HepG2 (cell line): ENCODE measurements around the gene NSD1. TPM values are rescaled to one million over a fixed set of nuclear protein-coding genes. Genes with fewer than 3 reads are reported as not detected.
A peak's percentile ranks its signal among the peaks of the same experiment; 100 is the strongest.

Experiments
- GTF2F1 ChIP-seq: fragments of 150-350 bp; IDR thresholded peaks from 2 replicates; pipeline ENCODE4 v1.6.1; 2014; ENCODE audit warnings: low read length
- HHEX ChIP-seq: IDR thresholded peaks from 2 replicates; pipeline ENCODE4 v1.6.1; 2016; ENCODE audit warnings: control low read depth
- KLF6 ChIP-seq: IDR thresholded peaks from 2 replicates; pipeline ENCODE4 v1.8.0; 2016; ENCODE audit warnings: missing biosample characterization, missing genetic modification reagents
- MAZ ChIP-seq, 2 experiments: sonication (generic) in 1 of 2; formaldehyde crosslinking in 1 of 2; IDR thresholded peaks; 2 replicates each; pipeline versions ENCODE4 v1.5.0 to v1.6.1; 2012 to 2020; ENCODE audit warnings: low read depth in 2 of 2, mild to moderate bottlenecking in 2 of 2, borderline replicate concordance in 1 of 2, improper control_type of control experiment in 1 of 2, low read length in 1 of 2, missing genetic modification reagents in 1 of 2, moderate library complexity in 1 of 2
- MBNL3 ChIP-seq: fragments of 250-450 bp; sonication (Bioruptor Pico); conservative IDR thresholded peaks from 2 replicates; pipeline ENCODE4 v1.8.0; 2022; ENCODE audit warnings: mild to moderate bottlenecking, inconsistent platforms
- MTF2 ChIP-seq: sonication (generic); formaldehyde crosslinking; IDR thresholded peaks from 2 replicates; pipeline ENCODE4 v1.5.0; 2020; ENCODE audit warnings: missing genetic modification reagents, borderline replicate concordance
- NFYB ChIP-seq: sonication (generic); formaldehyde crosslinking; IDR thresholded peaks from 2 replicates; pipeline ENCODE4 v1.4.0; 2020; ENCODE audit warnings: missing genetic modification reagents
- NPAS2 ChIP-seq: sonication (generic); formaldehyde crosslinking; IDR thresholded peaks from 2 replicates; pipeline ENCODE4 v1.8.0; 2022; ENCODE audit warnings: mild to moderate bottlenecking, missing genetic modification reagents, borderline replicate concordance
- NR2C2 ChIP-seq: sonication (generic); formaldehyde crosslinking; IDR thresholded peaks from 2 replicates; pipeline ENCODE4 v1.4.0; 2020; ENCODE audit warnings: missing genetic modification reagents, mild to moderate bottlenecking, moderate library complexity, borderline replicate concordance
- PBX3 ChIP-seq: sonication (generic); formaldehyde crosslinking; IDR thresholded peaks from 2 replicates; pipeline ENCODE4 v1.8.1; 2023; ENCODE audit warnings: missing genetic modification reagents, inconsistent platforms, borderline replicate concordance
- RARG ChIP-seq: sonication (generic); formaldehyde crosslinking; IDR thresholded peaks from 2 replicates; pipeline ENCODE4 v1.4.0; 2020; ENCODE audit warnings: low read depth, mild to moderate bottlenecking, missing genetic modification reagents
- SRF ChIP-seq: IDR thresholded peaks from 2 replicates; pipeline ENCODE4 v1.6.1; 2011; ENCODE audit warnings: mild to moderate bottlenecking, low read depth, low read length, moderate library complexity
- ZMAT3 ChIP-seq: sonication (generic); formaldehyde crosslinking; conservative IDR thresholded peaks from 2 replicates; pipeline ENCODE4 v1.7.0; 2021; ENCODE audit warnings: missing genetic modification reagents
- ZNF138 ChIP-seq: sonication (generic); formaldehyde crosslinking; IDR thresholded peaks from 2 replicates; pipeline ENCODE4 v1.5.0; 2020; ENCODE audit warnings: mild to moderate bottlenecking, low read depth, missing genetic modification reagents
- ZNF280B ChIP-seq: sonication (generic); formaldehyde crosslinking; IDR thresholded peaks from 2 replicates; pipeline ENCODE4 v1.5.0; 2020; ENCODE audit warnings: missing genetic modification reagents, mild to moderate bottlenecking, borderline replicate concordance
- ZNF598 ChIP-seq: sonication (generic); formaldehyde crosslinking; IDR thresholded peaks from 2 replicates; pipeline ENCODE4 v1.5.1; 2020; ENCODE audit warnings: mild to moderate bottlenecking, missing genetic modification reagents, borderline replicate concordance
- ZNF615 ChIP-seq: sonication (generic); formaldehyde crosslinking; IDR thresholded peaks from 2 replicates; pipeline ENCODE4 v1.5.0; 2020; ENCODE audit warnings: mild to moderate bottlenecking, missing genetic modification reagents, borderline replicate concordance
- ZNF720 ChIP-seq: sonication (generic); formaldehyde crosslinking; IDR thresholded peaks from 2 replicates; pipeline ENCODE4 v1.4.0; 2020; ENCODE audit warnings: missing genetic modification reagents
- ZNF792 ChIP-seq: IDR thresholded peaks from 2 replicates; pipeline ENCODE4 v1.6.1; 2016
- polyA plus RNA-seq, 8 experiments: library from polyadenylated mRNA; depleted of rRNA in 3 of 8; stranded (reverse) in 7 of 8; unstranded in 1 of 8; fragments of >200 nt; fragmentation: Illumina TruSeq in 4 of 8; extraction: Trizol in 4 of 8; gene quantifications; 2 replicates each; pipeline versions ENCODE4 v1.2.1 to v1.2.3, GENCODE V29; 2011 to 2016; ENCODE audit warnings: low read depth in 4 of 8, missing spikeins in 1 of 8, mixed read lengths in 1 of 8; ENCODE audit not compliant: insufficient read depth in 1 of 8
- total RNA-seq, 5 experiments: library from RNA; depleted of rRNA; stranded (reverse); fragments of >200 nt; fragmentation: Illumina TruSeq; extraction: Trizol; gene quantifications; 2 replicates each; pipeline ENCODE4 v1.2.3, GENCODE V29; 2016; ENCODE audit warnings: low read depth in 1 of 5
- TF ChIP-seq, protein P1 (sequence below): sonication (generic); formaldehyde crosslinking; IDR thresholded peaks from 2 replicates; pipeline ENCODE4 v1.8.0; 2022; ENCODE audit warnings: missing genetic modification reagents, mild to moderate bottlenecking, inconsistent platforms, borderline replicate concordance
- TF ChIP-seq, protein P2 (sequence below): sonication (generic); formaldehyde crosslinking; IDR thresholded peaks from 2 replicates; pipeline ENCODE4 v1.4.0; 2020; ENCODE audit warnings: missing genetic modification reagents, borderline replicate concordance
- TF ChIP-seq, protein P3 (sequence below): IDR thresholded peaks from 2 replicates; pipeline ENCODE4 v1.6.1; 2018; ENCODE audit warnings: missing genetic modification reagents

Gene NSD1
- total and polyA plus RNA-seq, 2 of the 13 experiments (the other 11 are each of a cell fraction or from before 2014, with no cell fraction given): 0.01 to 0.09 TPM

GRCh38 chr5:177105691-177106476 lies 27.7 kb upstream of the NSD1 start (continued):
- TF ChIP-seq ZNF598 (CRISPR knock-in tag): peak; percentile 27; the same call in 1 of the 2 replicates
- TF ChIP-seq, protein P1, sequence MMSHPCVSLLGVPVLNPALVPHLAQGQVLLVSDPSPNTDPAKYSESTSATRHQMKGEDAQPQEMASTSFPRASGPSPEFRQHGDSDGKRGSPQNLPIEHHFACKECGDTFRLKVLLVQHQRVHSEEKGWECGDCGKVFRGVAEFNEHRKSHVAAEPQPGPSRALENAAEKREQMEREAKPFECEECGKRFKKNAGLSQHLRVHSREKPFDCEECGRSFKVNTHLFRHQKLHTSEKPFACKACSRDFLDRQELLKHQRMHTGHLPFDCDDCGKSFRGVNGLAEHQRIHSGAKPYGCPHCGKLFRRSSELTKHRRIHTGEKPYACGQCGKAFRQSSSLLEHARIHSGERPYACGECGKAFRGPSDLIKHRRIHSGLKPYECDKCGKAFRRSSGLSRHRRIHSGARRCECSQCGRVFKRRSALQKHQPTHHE (CRISPR knock-in tag): no peak
- TF ChIP-seq NFYB (CRISPR knock-in tag): no peak
- TF ChIP-seq HHEX (CRISPR knock-in tag): no peak
- no peak for TF ChIP-seq MBNL3
- TF ChIP-seq MTF2 (CRISPR knock-in tag): no peak
- no peak for TF ChIP-seq RARG
- TF ChIP-seq PBX3 (CRISPR knock-in tag): no peak
- no peak for TF ChIP-seq ZNF720 (CRISPR knock-in tag)
- no peak for TF ChIP-seq ZNF280B (CRISPR knock-in tag)
- no peak for TF ChIP-seq SRF
- TF ChIP-seq ZNF138 (CRISPR knock-in tag): 0 out of 2 replicates have a peak, but pooled peaks have one; percentile 63
- TF ChIP-seq GTF2F1: no peak
- TF ChIP-seq, protein P2, sequence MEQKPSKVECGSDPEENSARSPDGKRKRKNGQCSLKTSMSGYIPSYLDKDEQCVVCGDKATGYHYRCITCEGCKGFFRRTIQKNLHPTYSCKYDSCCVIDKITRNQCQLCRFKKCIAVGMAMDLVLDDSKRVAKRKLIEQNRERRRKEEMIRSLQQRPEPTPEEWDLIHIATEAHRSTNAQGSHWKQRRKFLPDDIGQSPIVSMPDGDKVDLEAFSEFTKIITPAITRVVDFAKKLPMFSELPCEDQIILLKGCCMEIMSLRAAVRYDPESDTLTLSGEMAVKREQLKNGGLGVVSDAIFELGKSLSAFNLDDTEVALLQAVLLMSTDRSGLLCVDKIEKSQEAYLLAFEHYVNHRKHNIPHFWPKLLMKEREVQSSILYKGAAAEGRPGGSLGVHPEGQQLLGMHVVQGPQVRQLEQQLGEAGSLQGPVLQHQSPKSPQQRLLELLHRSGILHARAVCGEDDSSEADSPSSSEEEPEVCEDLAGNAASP (CRISPR knock-in tag): no peak; the same call in 1 of the 2 replicates
- TF ChIP-seq KLF6 (CRISPR knock-in tag): no peak
- TF ChIP-seq NR2C2 (CRISPR knock-in tag): no peak
- TF ChIP-seq ZNF792 (CRISPR knock-in tag): peak; percentile 59; the same call in 1 of the 2 replicates
- TF ChIP-seq MAZ (IDR thresholded peaks at IDR 0.05; ENCODE audit: borderline replicate concordance, low read depth, low read length): no peak
- TF ChIP-seq MAZ (CRISPR knock-in tag; IDR thresholded peaks at IDR 0.05; ENCODE audit: low read depth): peak; percentile 27; the same call in 1 of the 2 replicates
- TF ChIP-seq NPAS2 (CRISPR knock-in tag): no peak
- 0 out of 2 replicates have a peak, but pooled peaks have one; percentile 59 for TF ChIP-seq ZNF615
- TF ChIP-seq, protein P3, sequence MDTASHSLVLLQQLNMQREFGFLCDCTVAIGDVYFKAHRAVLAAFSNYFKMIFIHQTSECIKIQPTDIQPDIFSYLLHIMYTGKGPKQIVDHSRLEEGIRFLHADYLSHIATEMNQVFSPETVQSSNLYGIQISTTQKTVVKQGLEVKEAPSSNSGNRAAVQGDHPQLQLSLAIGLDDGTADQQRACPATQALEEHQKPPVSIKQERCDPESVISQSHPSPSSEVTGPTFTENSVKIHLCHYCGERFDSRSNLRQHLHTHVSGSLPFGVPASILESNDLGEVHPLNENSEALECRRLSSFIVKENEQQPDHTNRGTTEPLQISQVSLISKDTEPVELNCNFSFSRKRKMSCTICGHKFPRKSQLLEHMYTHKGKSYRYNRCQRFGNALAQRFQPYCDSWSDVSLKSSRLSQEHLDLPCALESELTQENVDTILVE (CRISPR knock-in tag): no peak
- no peak for TF ChIP-seq ZMAT3 (CRISPR knock-in tag)
